IPS-20b (cell line): ENCODE results near the gene CEP128.
"Not testable (repeated sequence)": the region's sequence is repeated elsewhere in the genome, so short reads cannot be mapped to it uniquely, and the experiment has no call there.

ENCODE experiments used
- H3K27ac ChIP-seq: one replicate; pipeline ENCODE4 v1.5.1; 2013; ENCODE audit warnings: low read length
- H3K27me3 ChIP-seq: 2 replicates; pipeline ENCODE4 v1.6.1; 2013; ENCODE audit warnings: mild to moderate bottlenecking, low read length, inconsistent platforms; ENCODE audit not compliant: insufficient read depth
- H3K36me3 ChIP-seq: 2 replicates; pipeline ENCODE4 v1.6.1; 2013; ENCODE audit warnings: low read depth, mild to moderate bottlenecking, inconsistent platforms, low read length, moderate library complexity; ENCODE audit not compliant: insufficient read depth
- H3K4me1 ChIP-seq: 2 replicates; pipeline ENCODE4 v1.6.1; 2013; ENCODE audit warnings: mild to moderate bottlenecking, control low read depth, inconsistent platforms, low read length, moderate library complexity; ENCODE audit not compliant: insufficient read depth
- H3K4me3 ChIP-seq: 2 replicates; pipeline ENCODE4 v1.5.1; 2013; ENCODE audit warnings: mild to moderate bottlenecking, low read length, inconsistent platforms
- H3K9ac ChIP-seq: 2 replicates; pipeline ENCODE4 v1.6.1; 2013; ENCODE audit warnings: low read depth, mild to moderate bottlenecking, inconsistent platforms, low read length, moderate library complexity
- H3K9me3 ChIP-seq: 2 replicates; pipeline ENCODE4 v1.6.1; 2013; ENCODE audit warnings: mild to moderate bottlenecking, low read depth, low read length, inconsistent platforms; ENCODE audit not compliant: insufficient read depth

The CEP128 gene

GRCh38 chr14:80973931-80974641, 32.5 kb upstream of the CEP128 start:
- Histone ChIP-seq H3K9ac (no peak overlapping the region), H3K27me3 (no peaks in the 10 kb centered on the region), H3K4me1 (no peaks in the 10 kb centered on the region), H3K9me3 (no peaks in the 10 kb centered on the region), H3K36me3 (no peaks in the 10 kb centered on the region), H3K4me3 (no peak overlapping the region), H3K27ac (no peak overlapping the region)

DNA sequence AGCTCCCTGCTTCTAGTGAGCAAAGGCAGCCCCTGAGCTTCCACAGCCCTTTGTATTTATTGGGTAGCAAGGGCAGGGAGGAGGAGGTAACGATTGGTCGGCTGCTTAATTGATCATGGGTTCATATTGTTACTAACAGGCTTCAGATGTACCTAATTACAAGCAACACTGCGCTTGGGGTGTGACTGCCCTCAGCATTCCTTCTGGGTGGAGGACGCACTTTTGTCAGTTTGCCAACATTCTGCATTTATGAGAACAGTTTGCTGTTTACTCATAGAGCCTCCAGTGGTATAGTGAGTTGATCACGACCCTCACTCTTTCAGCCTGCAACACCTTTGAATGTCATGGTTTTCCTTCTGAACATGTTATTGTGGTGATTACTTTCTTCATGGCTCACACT, 23.5 kb upstream of the CEP128 start:
- H3K4me3 ChIP-seq, result no peak overlapping the region
- no peak overlapping the region for H3K27ac ChIP-seq
- no peaks in the 10 kb centered on the region for H3K36me3 ChIP-seq
- no peak overlapping the region for H3K9ac ChIP-seq
- no peaks in the 10 kb centered on the region for H3K9me3 ChIP-seq
- H3K27me3 ChIP-seq, result no peaks in the 10 kb centered on the region
- peaks cover 3% of the 10 kb centered on the region; the same call in 1 of the 2 replicates for H3K4me1 ChIP-seq

DNA sequence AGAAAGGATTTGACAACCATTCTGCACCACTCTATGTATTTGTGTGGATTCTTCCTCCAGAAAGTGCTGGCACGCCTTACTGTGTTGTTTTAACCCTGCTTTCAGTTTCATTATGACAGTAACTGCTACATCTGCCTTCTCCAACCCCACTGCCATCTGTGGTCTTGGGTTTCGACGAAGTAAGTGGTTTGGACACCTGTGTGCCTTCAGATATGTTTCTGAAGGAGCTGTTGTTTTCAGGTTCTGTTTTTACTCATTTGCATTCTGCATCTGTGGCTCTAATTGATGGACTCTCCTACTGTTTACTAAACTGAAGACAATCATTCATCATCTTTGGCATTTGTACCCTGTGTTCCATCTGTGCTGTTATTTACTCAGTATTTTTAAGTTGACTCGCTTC, 18.0 kb upstream of the CEP128 start:
- no peak overlapping the region for H3K9ac ChIP-seq
- no peak overlapping the region for H3K4me3 ChIP-seq

GRCh38 chr14:80958939-80959338, 17.4 kb upstream of the CEP128 start:
- peaks cover 4% of the 10 kb centered on the region for H3K4me1 ChIP-seq
- no peaks in the 10 kb centered on the region for H3K36me3 ChIP-seq
- no peak overlapping the region for H3K27ac ChIP-seq
- H3K27me3 ChIP-seq, result peaks cover 29% of the 10 kb centered on the region
- no peak overlapping the region for H3K9ac ChIP-seq
- no peak overlapping the region for H3K4me3 ChIP-seq
- no peaks in the 10 kb centered on the region for H3K9me3 ChIP-seq

More for the DNA sequence above, 18.0 kb upstream of the CEP128 start:
- H3K27ac ChIP-seq, result no peak overlapping the region
- H3K27me3 ChIP-seq, result peaks cover 29% of the 10 kb centered on the region
- H3K9me3 ChIP-seq, result no peaks in the 10 kb centered on the region
- H3K4me1 ChIP-seq, result peaks cover 4% of the 10 kb centered on the region
- no peaks in the 10 kb centered on the region for H3K36me3 ChIP-seq

GRCh38 chr14:80958226-80958625, 16.7 kb upstream of the CEP128 start:
- Histone ChIP-seq H3K36me3 (no peaks in the 10 kb centered on the region), H3K4me1 (peaks cover 4% of the 10 kb centered on the region), H3K9me3 (no peaks in the 10 kb centered on the region), H3K27me3 (peaks cover 29% of the 10 kb centered on the region), H3K9ac (no peak overlapping the region), H3K4me3 (no peak overlapping the region), H3K27ac (no peak overlapping the region)

DNA sequence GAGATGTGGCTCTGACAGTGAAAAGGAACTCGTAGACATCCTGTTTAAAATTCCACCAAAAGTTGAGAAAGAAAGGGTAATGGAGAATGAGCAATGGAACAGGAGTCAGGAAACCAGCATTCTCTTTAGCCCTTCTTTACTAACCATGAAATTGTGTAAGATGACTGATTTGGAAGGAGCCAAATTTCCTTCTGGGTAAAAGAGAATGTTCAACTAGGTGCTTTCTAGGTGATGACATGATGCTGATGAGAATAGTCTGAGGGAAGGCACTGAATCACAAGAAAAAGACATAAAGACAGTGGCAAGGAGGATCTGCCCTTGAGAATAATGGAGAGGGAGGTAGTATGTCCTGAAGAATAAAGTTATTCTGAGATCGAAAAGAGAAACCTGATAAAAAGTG, 16.1 kb upstream of the CEP128 start:
- Histone ChIP-seq H3K9me3 (no peaks in the 10 kb centered on the region), H3K36me3 (no peaks in the 10 kb centered on the region), H3K27me3 (peaks cover 29% of the 10 kb centered on the region), H3K4me1 (peaks cover 4% of the 10 kb centered on the region), H3K9ac (no peak overlapping the region), H3K27ac (no peak overlapping the region), H3K4me3 (no peak overlapping the region)

DNA sequence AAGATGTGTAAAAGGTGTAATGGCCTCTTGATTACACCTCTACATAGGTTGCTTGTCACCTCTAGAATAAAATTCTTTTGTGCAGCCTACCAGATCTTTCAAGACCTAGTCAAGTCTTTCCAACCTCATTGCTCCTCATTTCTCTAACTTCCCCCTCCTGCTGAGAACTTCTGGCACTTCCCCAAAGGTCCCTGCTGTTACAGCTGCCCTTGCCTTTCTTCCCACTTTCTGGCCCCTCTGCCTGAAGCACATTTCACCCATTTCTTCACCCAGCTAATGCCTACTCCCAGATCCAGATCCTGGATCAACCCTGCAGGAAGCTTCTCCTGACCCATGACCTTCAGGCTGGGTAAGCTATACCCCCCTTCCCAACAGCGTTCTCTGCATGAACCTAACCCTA, 15.4 kb upstream of the CEP128 start:
- H3K27me3 ChIP-seq, result peaks cover 29% of the 10 kb centered on the region
- no peaks in the 10 kb centered on the region for H3K36me3 ChIP-seq
- H3K9ac ChIP-seq, result no peak overlapping the region
- no peaks in the 10 kb centered on the region for H3K9me3 ChIP-seq
- H3K4me3 ChIP-seq, result no peak overlapping the region
- no peak overlapping the region for H3K27ac ChIP-seq
- H3K4me1 ChIP-seq, result peaks cover 4% of the 10 kb centered on the region

DNA sequence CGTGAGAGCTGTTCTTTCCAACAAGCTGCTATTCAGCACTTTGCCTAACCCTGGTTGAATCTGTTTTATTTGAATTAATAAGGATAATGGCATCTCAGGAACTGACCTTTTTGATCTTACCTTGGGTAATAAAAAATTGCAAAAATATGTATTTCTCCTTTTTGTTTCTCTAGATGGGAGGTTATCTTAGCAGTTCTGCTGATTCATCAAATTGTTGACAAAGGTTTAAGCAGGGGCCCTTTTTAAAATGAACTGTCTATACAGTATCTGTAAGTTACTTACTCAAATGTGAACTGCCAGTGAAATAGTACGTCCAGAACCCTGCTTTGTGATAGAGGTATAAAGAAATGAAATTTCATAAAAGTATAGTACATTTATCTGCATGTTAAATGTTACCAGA, 14.6 kb upstream of the CEP128 start:
- no peak overlapping the region for H3K4me3 ChIP-seq
- no peak overlapping the region for H3K27ac ChIP-seq
- H3K9ac ChIP-seq, result no peak overlapping the region
- H3K27me3 ChIP-seq, result peaks cover 29% of the 10 kb centered on the region
- H3K4me1 ChIP-seq, result peaks cover 4% of the 10 kb centered on the region
- no peaks in the 10 kb centered on the region for H3K36me3 ChIP-seq
- H3K9me3 ChIP-seq, result no peaks in the 10 kb centered on the region

- Histone ChIP-seq H3K4me1 (peaks cover 4% of the 10 kb centered on the region), H3K27ac (no peak within 1 kb of the TSS), H3K9me3 (no peaks in the 10 kb centered on the region), H3K27me3 (peaks cover 29% of the 10 kb centered on the region), H3K4me3 (peak within 1 kb of the TSS; percentile 75), H3K9ac (peak within 1 kb of the TSS; percentile 45; the same call in 1 of the 2 replicates), H3K36me3 (no peaks in the 10 kb centered on the region)
Observed at GRCh38 chr14:80955416-80955941, 13.9 kb upstream of the CEP128 start, which contains the start of gene TSHR. TSS of gene TSHR (plus strand) at chr14:80955621. CDS start at chr14:80955681, 60 bp downstream.

- H3K9me3 ChIP-seq, result no peaks in the 10 kb centered on the region
- 0 out of 2 replicates have a peak overlapping the region, but pooled peaks have one; percentile 45 for H3K9ac ChIP-seq
- no peaks in the 10 kb centered on the region; the same call in 1 of the 2 replicates for H3K4me1 ChIP-seq
- H3K36me3 ChIP-seq, result no peaks in the 10 kb centered on the region
- H3K4me3 ChIP-seq, result peak overlapping the region; percentile 75
- H3K27me3 ChIP-seq, result peaks cover 29% of the 10 kb centered on the region
- H3K27ac ChIP-seq, result no peak overlapping the region
Observed at GRCh38 chr14:80954687-80955299, 13.3 kb upstream of the CEP128 start.

- H3K27me3 ChIP-seq, result peaks cover 29% of the 10 kb centered on the region
- H3K4me1 ChIP-seq, H3K36me3 ChIP-seq, H3K27ac ChIP-seq, H3K9ac ChIP-seq, H3K4me3 ChIP-seq, H3K9me3 ChIP-seq: not testable (repeated sequence)
Observed at GRCh38 chr14:80953211-80953610, 11.7 kb upstream of the CEP128 start.

DNA sequence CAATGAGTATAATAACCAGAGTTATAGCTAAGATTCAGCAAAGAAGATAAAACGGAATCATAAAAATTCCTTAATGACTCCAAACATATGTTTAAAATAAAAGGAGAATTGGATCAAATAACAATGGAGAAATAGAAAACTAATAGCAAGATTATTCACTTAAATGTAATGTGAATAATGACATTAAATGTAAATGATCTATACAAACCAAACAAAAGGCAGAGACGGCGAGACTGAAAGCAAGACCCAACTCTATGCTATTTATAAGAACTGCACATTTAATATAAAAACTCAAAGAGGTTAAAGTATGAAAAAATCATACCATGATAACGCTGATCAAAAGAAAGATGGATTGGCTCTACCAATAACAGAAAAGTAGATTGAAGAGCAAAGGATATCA, 10.0 kb upstream of the CEP128 start:
- Histone ChIP-seq H3K27ac (no peak overlapping the region), H3K9me3 (no peaks in the 10 kb centered on the region), H3K36me3 (no peaks in the 10 kb centered on the region), H3K4me1 (no peaks in the 10 kb centered on the region; the same call in 1 of the 2 replicates), H3K9ac (no peak overlapping the region), H3K27me3 (peaks cover 17% of the 10 kb centered on the region), H3K4me3 (no peak overlapping the region)
